Caco-2 (cell line): ENCODE data around the gene ZNF555. TPM values are rescaled to one million over a fixed set of nuclear protein-coding genes. Genes with fewer than 3 reads are reported as not detected.

Source experiments
- BruUV-seq: library from RNA; stranded (reverse); fragments of 400-500 nt; replicated peaks from 2 replicates; lab custom pipeline; 2021; lab: Mats Ljungman, UMichigan
- CTCF ChIA-PET: fragments of 300-600 bp; sonication (Branson Sonifier 250); formaldehyde crosslinking; loops from one replicate; lab custom pipeline; 2022; ENCODE audit warnings: antibody characterized with exemption; lab: Charles Lee
- POLR2A ChIA-PET: fragments of 300-600 bp; sonication (Branson Sonifier 250); formaldehyde crosslinking; loops from one replicate; lab custom pipeline; 2022; ENCODE audit warnings: antibody characterized with exemption; lab: Charles Lee
- DNase-seq, 2 experiments: peaks; one replicate each; pipeline versions ENCODE4 v3.0.0 to v3.0.0-alpha.2; 2020 to 2022
- H3K27me3 ChIP-seq: replicated peaks from 2 replicates; pipeline ENCODE4 v1.6.0; 2011; ENCODE audit warnings: low read length; ENCODE audit not compliant: control insufficient read depth, insufficient read depth
- H3K36me3 ChIP-seq: 2 replicates; pipeline ENCODE4 v1.5.1; 2011; ENCODE audit warnings: low read length; ENCODE audit not compliant: control insufficient read depth, insufficient read depth
- H3K4me1 ChIP-seq: fragments of 250-450 bp; sonication (Bioruptor Pico); 2 replicates; pipeline ENCODE4 v1.5.1; 2020; ENCODE audit warnings: mild to moderate bottlenecking
- H3K4me3 ChIP-seq: 2 replicates; pipeline ENCODE4 v1.5.1; 2011; ENCODE audit warnings: low read depth, mild to moderate bottlenecking, control low read depth, low read length
- H3K9me3 ChIP-seq: fragments of 250-450 bp; sonication (Bioruptor Pico); 2 replicates; pipeline ENCODE4 v1.5.1; 2020; ENCODE audit warnings: mild to moderate bottlenecking, moderate library complexity
- H3K27ac Mint-ChIP-seq: one replicate; pipeline ENCODE4 v1.8.0; 2022; ENCODE audit warnings: mixed read lengths; ENCODE audit not compliant: unreplicated experiment
- H3K27me3 Mint-ChIP-seq: one replicate; pipeline ENCODE4 v1.8.0; 2022; ENCODE audit warnings: mixed read lengths; ENCODE audit not compliant: insufficient read depth, unreplicated experiment
- H3K36me3 Mint-ChIP-seq: one replicate; pipeline ENCODE4 v1.8.0; 2022; ENCODE audit warnings: mild to moderate bottlenecking, mixed read lengths; ENCODE audit not compliant: insufficient read depth, unreplicated experiment
- H3K4me1 Mint-ChIP-seq: one replicate; pipeline ENCODE4 v1.8.0; 2022; ENCODE audit warnings: low read depth, mixed read lengths; ENCODE audit not compliant: unreplicated experiment
- H3K4me3 Mint-ChIP-seq: one replicate; pipeline ENCODE4 v1.8.0; 2022; ENCODE audit warnings: mild to moderate bottlenecking, moderate library complexity, mixed read lengths; ENCODE audit not compliant: unreplicated experiment
- H3K9me3 Mint-ChIP-seq: one replicate; pipeline ENCODE4 v1.8.0; 2022; ENCODE audit warnings: mixed read lengths; ENCODE audit not compliant: unreplicated experiment
- intact Hi-C: fragments of 100-400 bp; cut with micrococcal nuclease; formaldehyde crosslinking; loops from one replicate; pipeline ENCODE4 v1.10.0; 2022; ENCODE audit not compliant: unreplicated experiment
- total RNA-seq: library from RNA; stranded (reverse); gene quantifications from 2 replicates; pipeline ENCODE4 v1.2.3, GENCODE V29; 2022
- TF ChIP-seq, protein P1 (sequence below), 2 experiments: fragments of 200-600 bp in 1 of 2; IDR thresholded peaks; 1 replicate in 1 of 2; 2 replicates in 1 of 2; pipeline versions ENCODE4 v1.5.1 to v1.8.0; 2011 to 2022; ENCODE audit warnings: antibody characterized with exemption in 1 of 2, control low read depth in 1 of 2, inconsistent platforms in 1 of 2, low read depth in 1 of 2, low read length in 1 of 2, mild to moderate bottlenecking in 1 of 2, moderate library complexity in 1 of 2; ENCODE audit not compliant: insufficient read depth in 1 of 2, severe bottlenecking in 1 of 2, unreplicated experiment in 1 of 2

ZNF555 gene
- total RNA-seq, 1 experiment from 2014 or later = 4.7 TPM

DNA sequence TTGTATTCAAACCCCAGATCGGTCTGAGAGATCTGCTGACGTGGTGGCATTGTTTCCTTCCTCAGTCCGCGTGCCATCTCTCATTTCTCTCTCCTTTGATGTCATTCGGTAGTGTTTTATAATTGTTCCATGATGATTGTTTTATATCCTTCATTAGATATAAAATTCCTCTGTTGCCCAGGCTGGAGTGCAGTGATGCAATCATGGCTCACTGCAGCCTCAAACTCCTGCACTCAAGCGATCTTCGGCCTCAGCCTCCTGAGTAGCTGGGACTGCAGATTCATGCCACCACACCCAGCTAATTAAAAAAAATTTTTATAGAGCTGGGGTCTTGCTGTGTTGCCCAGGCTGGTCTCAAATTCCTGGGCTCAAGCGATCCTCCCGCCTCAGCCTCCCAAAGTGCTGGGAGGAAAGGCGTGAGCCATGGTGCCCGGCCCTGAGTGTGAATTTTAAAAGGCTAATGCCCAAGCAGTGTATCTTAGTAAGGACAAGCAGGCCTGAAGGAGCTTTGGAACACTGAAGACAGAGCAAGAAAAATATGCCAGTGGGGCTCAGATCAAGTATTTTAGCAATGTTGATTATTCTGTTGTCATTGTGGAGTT is 64.7 kb downstream of the ZNF555 start:
- Mint-ChIP-seq H3K27me3 (no peaks in the 10 kb centered on the region), H3K36me3 (peaks cover 12% of the 10 kb centered on the region), H3K9me3 (peaks cover 7% of the 10 kb centered on the region), H3K4me1 (no peaks in the 10 kb centered on the region), H3K27ac (no peak overlapping the region), H3K4me3 (no peak overlapping the region)
- no peaks in the 10 kb centered on the region; the same call in 1 of the 2 replicates for H3K36me3 ChIP-seq
- intact Hi-C loops = no loop called here
- no peaks in the 10 kb centered on the region for H3K27me3 ChIP-seq
- H3K9me3 ChIP-seq = peaks cover 5% of the 10 kb centered on the region; the same call in 1 of the 2 replicates
- CTCF ChIA-PET = interaction anchor here (0.9 kb wide), 1 partner anchor 45 kb away, joined by 3 read pairs; no protein-coding TSS in a partner anchor
- DNase-seq = no peak
- no TSS peak for BruUV-seq
- H3K4me1 ChIP-seq = peaks cover 4% of the 10 kb centered on the region; the same call in 1 of the 2 replicates
- no peak overlapping the region for H3K4me3 ChIP-seq
- TF ChIP-seq, protein P1, sequence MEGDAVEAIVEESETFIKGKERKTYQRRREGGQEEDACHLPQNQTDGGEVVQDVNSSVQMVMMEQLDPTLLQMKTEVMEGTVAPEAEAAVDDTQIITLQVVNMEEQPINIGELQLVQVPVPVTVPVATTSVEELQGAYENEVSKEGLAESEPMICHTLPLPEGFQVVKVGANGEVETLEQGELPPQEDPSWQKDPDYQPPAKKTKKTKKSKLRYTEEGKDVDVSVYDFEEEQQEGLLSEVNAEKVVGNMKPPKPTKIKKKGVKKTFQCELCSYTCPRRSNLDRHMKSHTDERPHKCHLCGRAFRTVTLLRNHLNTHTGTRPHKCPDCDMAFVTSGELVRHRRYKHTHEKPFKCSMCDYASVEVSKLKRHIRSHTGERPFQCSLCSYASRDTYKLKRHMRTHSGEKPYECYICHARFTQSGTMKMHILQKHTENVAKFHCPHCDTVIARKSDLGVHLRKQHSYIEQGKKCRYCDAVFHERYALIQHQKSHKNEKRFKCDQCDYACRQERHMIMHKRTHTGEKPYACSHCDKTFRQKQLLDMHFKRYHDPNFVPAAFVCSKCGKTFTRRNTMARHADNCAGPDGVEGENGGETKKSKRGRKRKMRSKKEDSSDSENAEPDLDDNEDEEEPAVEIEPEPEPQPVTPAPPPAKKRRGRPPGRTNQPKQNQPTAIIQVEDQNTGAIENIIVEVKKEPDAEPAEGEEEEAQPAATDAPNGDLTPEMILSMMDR (IDR thresholded peaks at IDR 0.05; ENCODE audit: insufficient read depth in 1 of 2, low read depth in 1 of 2, low read length in 1 of 2, severe bottlenecking in 1 of 2, unreplicated experiment in 1 of 2) = no peak
- POLR2A ChIA-PET = no interaction called here

DNA sequence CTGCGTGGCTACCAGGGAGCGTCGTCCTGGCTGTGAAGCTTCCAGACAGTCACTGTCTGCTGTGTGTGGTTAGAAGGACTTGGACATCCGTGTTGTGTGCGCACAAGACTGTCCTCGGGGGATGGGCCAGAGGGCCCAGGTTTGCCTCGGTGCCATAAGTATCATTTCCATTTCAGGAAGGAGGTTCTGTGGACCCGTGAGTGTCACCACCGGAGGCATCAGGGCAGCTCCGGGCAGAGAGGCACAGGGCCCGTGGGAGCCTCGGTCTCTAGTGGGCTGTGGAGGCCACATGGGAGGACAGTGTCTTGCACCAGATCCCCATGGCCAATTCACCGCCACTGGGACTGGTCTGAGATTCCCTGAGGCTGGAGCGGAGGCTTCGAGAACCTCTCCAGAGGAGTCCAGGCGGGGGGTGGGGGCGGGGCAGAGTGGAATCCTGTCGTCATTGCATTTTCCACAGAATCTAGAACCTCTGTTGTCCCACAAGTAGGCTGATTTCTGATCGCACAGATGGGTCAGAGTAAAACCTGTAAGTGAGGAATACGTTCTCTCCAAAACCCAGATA is 65.4 kb downstream of the ZNF555 start:
- H3K27me3 ChIP-seq = no peaks in the 10 kb centered on the region

More for the DNA sequence above, 65.4 kb downstream of the ZNF555 start:
- no TSS peak for BruUV-seq
- H3K4me1 Mint-ChIP-seq = no peaks in the 10 kb centered on the region
- Histone ChIP-seq H3K4me3 (no peak overlapping the region), H3K4me1 (peaks cover 4% of the 10 kb centered on the region; the same call in 1 of the 2 replicates), H3K9me3 (peaks cover 6% of the 10 kb centered on the region; the same call in 1 of the 2 replicates), H3K36me3 (no peaks in the 10 kb centered on the region; the same call in 1 of the 2 replicates)
- ChIA-PET POLR2A (no interaction called here), CTCF (interaction anchor here (0.9 kb wide), 1 partner anchor 44 kb away, joined by 3 read pairs; no protein-coding TSS in a partner anchor)
- H3K27ac Mint-ChIP-seq = no peak overlapping the region
- peaks cover 13% of the 10 kb centered on the region for H3K9me3 Mint-ChIP-seq
- H3K4me3 Mint-ChIP-seq = no peak overlapping the region
- peaks cover 15% of the 10 kb centered on the region for H3K36me3 Mint-ChIP-seq
- no peak for DNase-seq
- intact Hi-C loops = no loop called here
- TF ChIP-seq, protein P1 (IDR thresholded peaks at IDR 0.05; ENCODE audit: insufficient read depth in 1 of 2, low read depth in 1 of 2, low read length in 1 of 2, severe bottlenecking in 1 of 2, unreplicated experiment in 1 of 2) = no peak
- H3K27me3 Mint-ChIP-seq = no peaks in the 10 kb centered on the region

Other genes with a start within 250 kb of the ZNF555 start
- gene GNG7, start 138.8 kb upstream of the ZNF555 start, total RNA-seq = 0.28 and 0.43 TPM in 2 replicates
- 2.3 TPM in 2 replicates for gene DIRAS1, start 120.1 kb upstream of the ZNF555 start, total RNA-seq
- gene SLC39A3, start 101.5 kb upstream of the ZNF555 start, total RNA-seq = 33.2 and 35.0 TPM in 2 replicates
- 90.1 TPM in 2 replicates for gene SGTA, start 58.2 kb upstream of the ZNF555 start, total RNA-seq
- gene THOP1, start 56.0 kb upstream of the ZNF555 start, total RNA-seq = 118 and 119 TPM in 2 replicates
- gene ZNF554, start 21.6 kb upstream of the ZNF555 start, total RNA-seq = 3.6 and 3.7 TPM in 2 replicates
- gene ZNF556, start 25.9 kb downstream of the ZNF555 start, total RNA-seq = 0.57 and 0.93 TPM in 2 replicates
- gene ZNF57, start 59.5 kb downstream of the ZNF555 start, total RNA-seq = 5.8 and 7.6 TPM in 2 replicates
- 6.3 and 6.6 TPM in 2 replicates for gene ZNF77, start 103.5 kb downstream of the ZNF555 start, total RNA-seq
- 1.4 and 1.9 TPM in 2 replicates for gene TLE6, start 136.1 kb downstream of the ZNF555 start, total RNA-seq
- gene TLE2, start 187.8 kb downstream of the ZNF555 start, total RNA-seq = 29.2 and 31.3 TPM in 2 replicates
- 132 and 144 TPM in 2 replicates for gene TLE5, start 221.0 kb downstream of the ZNF555 start, total RNA-seq